Activated CD8-positive, alpha-beta memory T cell treated with anti-CD3 and anti-CD28 coated beads, Interleukin-2, amount 10 ng/mL, durations not matched to agents 7 days and 5 days (primary cell): ENCODE measurements around the gene TMEM53. TPM values are rescaled to one million over a fixed set of nuclear protein-coding genes. Genes with fewer than 3 reads are reported as not detected.

Source experiments
- ATAC-seq: fragments of 150-1000 bp; cut with Tn5 transposase; one replicate; pipeline ENCODE4 v1.10.0; 2021; ENCODE audit warnings: moderate library complexity
- CTCF ChIA-PET: fragments of 350-600 bp; sonication (Branson Sonifier 250); formaldehyde crosslinking; loops from one replicate; lab custom pipeline; 2021; ENCODE audit warnings: antibody characterized with exemption; lab: Charles Lee
- DNase-seq: peaks from one replicate; pipeline ENCODE4 v3.0.0-alpha.2; 2020
- H3K27ac Mint-ChIP-seq: one replicate; pipeline ENCODE4 v1.8.0; 2021; ENCODE audit warnings: mild to moderate bottlenecking, mixed read lengths
- H3K27me3 Mint-ChIP-seq: one replicate; pipeline ENCODE4 v1.8.0; 2021; ENCODE audit warnings: mixed read lengths
- H3K36me3 Mint-ChIP-seq: one replicate; pipeline ENCODE4 v1.8.0; 2021; ENCODE audit warnings: mild to moderate bottlenecking, mixed read lengths
- H3K4me1 Mint-ChIP-seq: one replicate; pipeline ENCODE4 v1.8.0; 2021; ENCODE audit warnings: mixed read lengths
- H3K4me3 Mint-ChIP-seq: one replicate; pipeline ENCODE4 v1.8.0; 2021; ENCODE audit warnings: mild to moderate bottlenecking, moderate library complexity, mixed read lengths
- H3K9me3 Mint-ChIP-seq: one replicate; pipeline ENCODE4 v1.8.0; 2022; ENCODE audit warnings: low read depth, mixed read lengths
- total RNA-seq, 2 experiments: library from RNA; stranded (reverse); gene quantifications; one replicate each; pipeline ENCODE4 v1.2.3, GENCODE V29; 2021

The TMEM53 gene
- total RNA-seq, 2 experiments from 2014 or later = 3.6 to 3.7 TPM

DNA sequence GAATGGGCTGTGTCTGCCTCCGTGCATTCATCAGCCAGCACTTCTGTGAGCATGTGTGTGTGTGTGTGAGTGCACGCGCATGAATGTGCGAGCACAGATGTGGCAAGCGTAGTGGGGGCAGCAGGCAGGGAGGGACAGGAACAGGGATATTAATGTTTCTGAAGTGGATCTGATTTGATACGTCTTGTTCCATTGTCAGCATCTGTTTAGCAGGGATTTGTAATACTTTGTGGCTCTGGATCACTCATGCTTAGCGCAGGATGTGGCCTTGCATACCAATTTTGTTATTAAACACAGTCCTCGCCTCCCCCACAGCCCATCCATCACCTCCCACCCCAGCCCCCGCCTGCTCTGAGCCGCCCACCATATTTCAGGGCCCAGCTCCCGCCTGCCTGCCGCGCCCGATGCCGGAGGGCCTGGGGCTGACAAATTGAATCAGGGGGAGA, 52.4 kb downstream of the TMEM53 start:
- H3K27me3 Mint-ChIP-seq = no peaks in the 10 kb centered on the region
- CTCF ChIA-PET = no interaction called here
- no peaks in the 10 kb centered on the region for H3K9me3 Mint-ChIP-seq
- DNase-seq (no peak), ATAC-seq (no peak)
- H3K4me1 Mint-ChIP-seq = no peaks in the 10 kb centered on the region
- no peak overlapping the region for H3K4me3 Mint-ChIP-seq
- no peaks in the 10 kb centered on the region for H3K36me3 Mint-ChIP-seq
- H3K27ac Mint-ChIP-seq = no peak overlapping the region

DNA sequence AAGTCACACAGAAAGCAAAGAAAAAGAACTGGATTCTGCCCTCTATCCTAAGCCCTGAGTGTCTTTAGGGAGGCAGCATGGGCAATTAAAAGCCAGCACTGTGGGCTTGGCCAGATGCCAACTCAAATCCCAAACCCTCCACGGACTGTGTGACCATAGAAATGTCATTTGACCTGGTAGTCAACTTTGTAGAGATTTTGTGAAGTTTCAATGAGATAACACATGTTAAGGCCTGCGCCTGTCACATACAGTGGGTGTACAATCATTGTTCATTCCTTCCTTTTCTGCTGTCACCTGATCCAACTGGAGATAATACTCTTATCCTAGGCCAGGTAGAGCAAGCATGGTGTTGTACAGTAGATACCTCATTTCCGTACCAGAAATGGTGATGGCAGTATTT, 54.2 kb downstream of the TMEM53 start:
- Mint-ChIP-seq H3K27me3 (no peaks in the 10 kb centered on the region), H3K4me1 (no peaks in the 10 kb centered on the region), H3K27ac (no peak overlapping the region), H3K36me3 (no peaks in the 10 kb centered on the region), H3K4me3 (no peak overlapping the region), H3K9me3 (no peaks in the 10 kb centered on the region)
- ATAC-seq = no peak
- no peak for DNase-seq
- CTCF ChIA-PET = no interaction called here

DNA sequence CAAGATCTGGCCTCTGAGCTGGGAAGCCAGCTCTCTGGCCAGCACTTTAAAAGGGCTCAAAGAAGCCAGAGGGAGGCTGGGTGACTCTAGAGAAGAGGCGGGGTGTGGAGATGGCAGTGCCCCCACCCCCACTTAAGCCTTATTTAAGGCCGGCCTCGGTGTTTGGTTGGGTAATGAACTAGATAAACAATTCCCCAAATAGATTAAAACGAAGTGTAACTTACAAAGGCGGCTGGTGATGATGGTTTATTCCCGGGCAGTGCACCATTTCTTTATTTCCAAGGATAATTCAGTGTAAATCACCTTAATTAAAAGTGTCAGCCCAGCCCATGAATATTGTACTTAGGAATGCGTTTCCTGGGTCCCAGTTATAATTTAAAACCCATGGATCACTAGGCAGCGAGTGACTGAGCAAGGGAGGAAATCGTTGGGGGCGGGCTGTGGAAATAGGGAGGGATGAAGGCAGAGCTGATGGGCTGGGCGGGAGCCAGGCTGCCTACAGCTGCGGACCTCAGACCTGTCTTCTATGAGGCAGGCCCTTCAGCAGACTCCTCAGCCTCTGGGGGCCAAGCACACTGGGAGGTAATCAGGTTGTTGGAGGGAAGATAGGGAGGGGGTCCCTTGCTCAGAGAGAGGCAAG, 54.9 kb downstream of the TMEM53 start:
- no peak overlapping the region for H3K27ac Mint-ChIP-seq
- H3K36me3 Mint-ChIP-seq = no peaks in the 10 kb centered on the region
- no peaks in the 10 kb centered on the region for H3K4me1 Mint-ChIP-seq
- no peaks in the 10 kb centered on the region for H3K27me3 Mint-ChIP-seq
- DNase-seq (no peak), ATAC-seq (no peak)
- CTCF ChIA-PET = no interaction called here
- no peaks in the 10 kb centered on the region for H3K9me3 Mint-ChIP-seq
- no peak overlapping the region for H3K4me3 Mint-ChIP-seq

DNA sequence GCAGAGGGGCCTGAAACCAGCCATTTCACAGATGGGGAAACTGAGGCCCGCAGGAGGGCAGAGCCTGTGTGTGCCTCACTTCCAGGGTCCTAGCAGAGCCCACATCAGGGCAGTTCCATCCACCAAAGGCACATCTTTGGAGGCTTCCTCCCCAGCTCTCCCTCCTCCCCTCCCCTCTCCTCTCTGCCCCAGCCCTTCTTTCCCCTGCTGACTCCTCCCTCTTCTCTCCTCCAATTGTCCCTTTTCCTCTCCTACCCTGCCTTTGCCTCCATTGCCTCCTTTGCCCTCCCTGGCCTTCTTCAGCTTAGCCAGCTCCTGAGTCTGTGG, 56.6 kb downstream of the TMEM53 start:
- Mint-ChIP-seq H3K4me1 (no peaks in the 10 kb centered on the region), H3K9me3 (no peaks in the 10 kb centered on the region), H3K36me3 (no peaks in the 10 kb centered on the region), H3K4me3 (no peak overlapping the region), H3K27me3 (no peaks in the 10 kb centered on the region), H3K27ac (no peak overlapping the region)
- DNase-seq (no peak), ATAC-seq (no peak)
- CTCF ChIA-PET = no interaction called here

DNA sequence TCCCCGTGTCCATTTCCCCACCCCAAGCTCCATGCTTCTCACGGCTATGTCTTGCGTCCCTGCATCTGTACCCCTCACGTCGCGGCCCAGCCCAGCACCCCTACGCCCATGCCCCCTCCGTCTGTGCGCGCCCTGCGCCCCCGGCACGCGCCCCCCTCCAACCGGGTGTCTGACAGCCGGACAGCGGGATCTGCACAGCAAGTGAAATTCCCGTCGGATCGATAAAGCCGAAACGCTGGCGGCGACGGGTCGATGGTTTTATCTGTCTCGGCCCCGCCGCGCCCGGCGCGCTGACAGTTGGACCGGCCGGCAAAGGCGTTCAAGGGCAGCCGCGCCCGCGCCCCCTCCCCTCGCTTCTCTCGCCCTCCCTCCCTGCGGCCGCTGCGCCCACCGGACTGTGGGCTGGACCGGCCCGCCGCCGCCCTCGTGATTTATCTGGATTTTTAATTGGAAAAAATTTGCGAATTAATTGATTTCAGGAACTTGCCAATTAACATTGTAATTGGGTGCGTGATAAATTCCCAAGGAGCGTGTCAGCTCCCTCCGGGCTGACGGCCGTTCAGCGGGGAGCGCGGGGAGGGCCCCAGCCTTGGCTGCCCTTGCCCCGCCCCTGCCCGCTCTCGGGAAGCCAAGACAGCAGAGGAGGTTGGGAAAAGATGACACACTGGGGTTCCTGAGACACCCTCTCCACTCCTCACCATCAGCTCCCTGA, 57.1 kb downstream of the TMEM53 start:
- DNase-seq (no peak), ATAC-seq (no peak)
- CTCF ChIA-PET = no interaction called here
- no peaks in the 10 kb centered on the region for H3K27me3 Mint-ChIP-seq
- no peaks in the 10 kb centered on the region for H3K36me3 Mint-ChIP-seq
- H3K27ac Mint-ChIP-seq = no peak overlapping the region
- H3K4me3 Mint-ChIP-seq = no peak overlapping the region
- H3K9me3 Mint-ChIP-seq = no peaks in the 10 kb centered on the region
- H3K4me1 Mint-ChIP-seq = no peaks in the 10 kb centered on the region

DNA sequence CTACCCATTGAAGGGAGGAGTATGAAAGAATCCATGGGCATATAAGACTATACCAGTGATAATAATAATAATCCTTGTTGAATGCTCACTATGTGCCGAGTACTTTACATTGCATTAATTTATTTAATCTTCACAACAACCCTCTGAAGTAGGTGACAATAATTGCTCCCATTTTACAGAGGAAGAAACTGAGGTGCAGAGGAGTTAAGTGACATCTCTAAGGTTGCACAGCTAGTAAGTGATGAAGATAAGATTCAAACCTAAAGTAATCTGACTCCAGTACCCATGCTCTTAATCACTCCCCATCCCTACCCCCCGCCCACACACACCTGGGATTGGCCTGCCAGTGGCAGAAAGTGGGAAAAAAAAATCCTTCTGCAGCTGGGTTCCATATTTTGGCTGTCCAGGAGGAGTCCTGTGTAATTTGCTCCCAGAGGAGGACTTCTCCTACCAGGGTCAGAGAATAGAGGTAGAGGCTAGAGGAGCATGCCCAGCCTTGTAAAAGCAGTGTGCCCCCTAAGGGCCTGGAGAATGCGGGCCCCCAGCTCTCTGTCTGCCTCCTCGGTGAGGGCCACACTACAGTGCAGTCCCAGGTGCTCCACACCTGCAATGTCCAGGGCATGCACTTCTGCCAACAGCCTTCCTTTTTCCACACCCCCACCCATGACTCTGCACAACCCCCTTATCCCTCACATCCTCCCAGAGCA, 57.8 kb downstream of the TMEM53 start:
- Mint-ChIP-seq H3K4me3 (no peak overlapping the region), H3K9me3 (no peaks in the 10 kb centered on the region), H3K36me3 (no peaks in the 10 kb centered on the region), H3K27ac (no peak overlapping the region), H3K27me3 (peaks cover 3% of the 10 kb centered on the region), H3K4me1 (no peaks in the 10 kb centered on the region)
- ATAC-seq (no peak), DNase-seq (no peak)
- CTCF ChIA-PET = no interaction called here

DNA sequence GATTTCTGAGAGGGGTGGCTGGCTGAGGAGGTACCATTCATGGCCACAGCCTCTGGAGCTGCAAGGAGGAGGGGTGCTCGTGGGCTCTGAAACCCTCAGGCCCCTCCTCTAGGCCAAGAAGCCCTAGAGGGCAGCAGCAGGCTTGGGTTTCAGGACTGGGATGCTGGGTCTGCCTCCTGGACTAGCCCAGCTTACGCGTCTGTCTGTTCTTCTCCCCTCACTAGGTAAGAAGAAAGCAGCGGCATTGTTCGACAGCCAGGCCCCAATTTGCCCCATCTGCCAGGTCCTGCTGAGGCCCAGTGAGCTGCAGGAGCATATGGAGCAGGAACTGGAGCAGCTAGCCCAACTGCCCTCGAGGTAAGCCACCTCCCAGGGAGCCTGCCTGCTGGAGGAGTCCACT, 60.3 kb downstream of the TMEM53 start:
- no peak overlapping the region for H3K27ac Mint-ChIP-seq
- H3K4me1 Mint-ChIP-seq = no peaks in the 10 kb centered on the region
- H3K9me3 Mint-ChIP-seq = no peaks in the 10 kb centered on the region
- H3K4me3 Mint-ChIP-seq = no peak overlapping the region
- H3K36me3 Mint-ChIP-seq = no peaks in the 10 kb centered on the region
- H3K27me3 Mint-ChIP-seq = peaks cover 3% of the 10 kb centered on the region
- CTCF ChIA-PET = no interaction called here
- DNase-seq = no peak
- no peak for ATAC-seq

DNA sequence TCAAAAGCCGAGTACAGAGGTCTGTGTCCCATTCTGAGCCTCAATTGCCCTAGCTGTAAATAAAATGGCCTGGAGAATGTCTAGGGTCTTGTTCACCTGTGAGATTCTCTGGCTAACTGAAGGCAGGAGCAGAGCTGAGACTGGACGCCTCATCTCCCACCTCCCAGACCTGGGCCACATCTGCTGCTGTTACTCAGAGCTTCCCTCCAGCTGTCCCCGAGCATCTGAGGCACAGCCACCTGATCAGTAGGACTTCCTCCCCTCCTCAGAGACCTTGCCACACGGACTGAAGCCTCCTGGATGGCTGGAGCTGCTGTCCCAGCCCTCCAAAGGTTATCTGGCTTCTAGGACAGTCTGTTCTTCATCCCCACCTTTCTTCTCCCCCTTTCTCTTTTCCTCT, 62.4 kb downstream of the TMEM53 start:
- Mint-ChIP-seq H3K36me3 (no peaks in the 10 kb centered on the region), H3K4me3 (no peak overlapping the region), H3K27ac (no peak overlapping the region), H3K9me3 (no peaks in the 10 kb centered on the region), H3K27me3 (peaks cover 5% of the 10 kb centered on the region), H3K4me1 (no peaks in the 10 kb centered on the region)
- DNase-seq (no peak), ATAC-seq (no peak)
- CTCF ChIA-PET = interaction anchor here (1.3 to 5.4 kb wide), 2 partner anchors 21 to 40 kb away, joined by 4 to 42 read pairs; no protein-coding TSS in a partner anchor

DNA sequence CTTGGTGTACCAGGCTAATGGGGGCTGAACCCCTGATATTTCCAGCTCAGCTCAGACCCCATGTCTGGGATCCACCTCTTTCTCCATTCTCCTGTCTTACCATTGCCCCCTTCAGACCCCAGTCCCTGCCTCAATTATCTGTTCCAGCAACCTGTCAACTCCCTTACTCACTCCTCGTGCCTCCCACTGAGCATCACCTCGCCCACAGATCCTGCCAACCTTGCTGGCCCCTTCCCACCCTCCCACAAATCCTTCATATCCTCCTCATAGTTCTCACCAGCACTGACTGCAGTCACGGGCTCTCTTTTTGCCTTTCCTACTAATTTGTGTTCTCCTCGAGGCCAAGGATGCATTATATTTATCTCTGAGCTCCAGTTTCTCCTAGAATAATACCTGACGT, 62.9 kb downstream of the TMEM53 start:
- Mint-ChIP-seq H3K9me3 (no peaks in the 10 kb centered on the region), H3K4me1 (no peaks in the 10 kb centered on the region), H3K4me3 (no peak overlapping the region), H3K36me3 (no peaks in the 10 kb centered on the region), H3K27ac (no peak overlapping the region), H3K27me3 (peaks cover 6% of the 10 kb centered on the region)
- no peak for DNase-seq
- ATAC-seq = no peak
- CTCF ChIA-PET = interaction anchor here (1.3 to 5.4 kb wide), 2 partner anchors 22 to 41 kb away, joined by 4 to 42 read pairs; no protein-coding TSS in a partner anchor

DNA sequence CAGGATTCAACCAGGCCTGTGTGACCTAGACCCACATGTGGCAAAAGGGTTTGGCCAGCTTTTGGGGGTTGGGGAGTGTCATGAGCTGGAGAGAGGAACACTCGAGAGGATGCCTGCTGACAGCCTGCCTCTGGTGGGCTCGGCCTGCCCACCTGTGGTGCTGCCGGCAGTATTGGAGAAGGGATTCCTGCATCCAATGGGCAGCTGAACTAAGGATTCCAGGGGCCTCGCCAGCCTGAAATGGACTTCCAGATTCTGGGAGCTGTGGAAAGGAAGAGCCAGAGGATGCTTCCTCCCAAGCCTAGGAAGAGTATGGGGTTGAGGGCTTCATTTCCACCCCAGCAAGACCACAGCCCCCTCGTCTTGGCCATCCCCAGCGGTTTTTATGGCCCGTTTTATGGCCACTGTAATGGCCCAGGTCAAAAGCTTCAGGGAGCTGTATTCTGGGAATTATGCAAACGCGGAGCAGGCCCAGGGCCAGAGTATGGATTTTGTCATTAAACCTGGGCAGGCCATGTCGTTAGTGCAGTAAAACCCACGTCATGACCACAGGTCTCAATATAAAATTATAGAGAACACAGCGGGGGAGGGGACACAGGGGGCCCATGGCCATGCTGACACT, 63.6 kb downstream of the TMEM53 start:
- Mint-ChIP-seq H3K4me1 (no peaks in the 10 kb centered on the region), H3K4me3 (no peak overlapping the region), H3K9me3 (no peaks in the 10 kb centered on the region), H3K27me3 (peaks cover 6% of the 10 kb centered on the region), H3K36me3 (no peaks in the 10 kb centered on the region), H3K27ac (no peak overlapping the region)
- CTCF ChIA-PET = interaction anchor here (1.1 to 5.4 kb wide), 2 partner anchors 16 to 42 kb away, joined by 4 to 42 read pairs; no protein-coding TSS in a partner anchor
- DNase-seq (no peak), ATAC-seq (no peak)

DNA sequence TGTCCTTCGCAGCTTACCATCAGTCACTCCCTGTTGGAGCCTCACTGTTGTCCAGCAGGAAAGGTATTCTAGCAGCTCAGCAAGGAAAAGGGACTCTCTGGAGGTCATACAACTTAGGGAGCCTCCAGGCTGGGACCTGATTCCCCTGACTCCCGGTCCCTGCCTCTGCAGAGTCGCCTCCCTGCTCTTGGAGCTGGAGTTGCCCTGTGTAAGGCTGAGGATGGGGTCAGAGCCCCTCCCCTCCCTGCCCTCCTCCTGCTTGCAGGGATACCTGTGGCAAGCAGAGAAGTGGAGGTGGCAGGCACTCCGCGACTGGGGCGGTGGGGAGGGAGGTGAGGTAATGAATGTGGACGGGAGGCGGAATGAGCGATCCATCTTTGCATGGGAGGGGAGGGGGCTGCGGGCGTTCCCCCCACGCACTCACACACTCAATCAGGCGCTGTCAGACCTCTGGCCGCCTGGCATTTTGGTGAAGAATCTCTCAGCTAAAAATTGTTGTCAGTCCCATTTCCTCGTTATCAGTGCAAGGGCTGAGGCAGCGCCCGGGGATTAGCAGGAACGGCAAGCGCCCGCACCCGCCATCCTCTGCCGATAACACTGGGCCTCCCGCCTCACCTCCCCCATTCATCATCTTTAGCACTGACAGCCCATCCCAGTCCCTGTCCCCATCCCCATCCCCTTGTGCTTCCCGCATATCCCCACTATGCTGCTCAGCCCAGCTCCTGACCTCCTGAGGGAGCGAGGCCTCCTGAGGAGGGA, 64.3 kb downstream of the TMEM53 start:
- Mint-ChIP-seq H3K27ac (no peak overlapping the region), H3K4me3 (no peak overlapping the region), H3K36me3 (no peaks in the 10 kb centered on the region), H3K4me1 (no peaks in the 10 kb centered on the region), H3K27me3 (peaks cover 6% of the 10 kb centered on the region), H3K9me3 (no peaks in the 10 kb centered on the region)
- DNase-seq (no peak), ATAC-seq (no peak)
- CTCF ChIA-PET = interaction anchor here (1.1 to 5.4 kb wide), 4 partner anchors 15 to 45 kb away, joined by 3 to 42 read pairs (median 8); no protein-coding TSS in a partner anchor

DNA sequence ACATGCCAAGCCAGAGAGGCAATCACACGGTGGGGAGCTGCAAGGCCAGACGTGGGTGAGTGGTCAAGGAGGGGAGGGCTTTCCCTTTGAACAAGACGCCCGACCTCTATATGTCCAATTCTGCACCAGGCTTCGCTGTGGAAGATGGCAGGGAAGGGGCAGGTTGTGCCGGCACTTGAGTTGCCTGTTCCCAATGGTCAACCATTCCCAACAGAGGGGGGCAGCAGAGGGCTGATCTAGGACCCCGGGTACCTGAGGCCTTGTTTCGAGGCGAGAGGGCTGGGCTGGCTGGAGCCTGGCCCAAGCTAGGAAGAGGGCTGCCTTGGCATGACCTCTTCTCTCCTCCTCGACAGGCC, 64.9 kb downstream of the TMEM53 start:
- no peaks in the 10 kb centered on the region for H3K9me3 Mint-ChIP-seq
- H3K4me3 Mint-ChIP-seq = no peak overlapping the region
- peaks cover 6% of the 10 kb centered on the region for H3K27me3 Mint-ChIP-seq
- no peaks in the 10 kb centered on the region for H3K36me3 Mint-ChIP-seq
- CTCF ChIA-PET = interaction anchor here (1.0 to 5.4 kb wide), 6 partner anchors 15 to 46 kb away, joined by 3 to 42 read pairs (median 4); no protein-coding TSS in a partner anchor
- no peak overlapping the region for H3K27ac Mint-ChIP-seq
- ATAC-seq (no peak), DNase-seq (peak; percentile 46)
- no peaks in the 10 kb centered on the region for H3K4me1 Mint-ChIP-seq

DNA sequence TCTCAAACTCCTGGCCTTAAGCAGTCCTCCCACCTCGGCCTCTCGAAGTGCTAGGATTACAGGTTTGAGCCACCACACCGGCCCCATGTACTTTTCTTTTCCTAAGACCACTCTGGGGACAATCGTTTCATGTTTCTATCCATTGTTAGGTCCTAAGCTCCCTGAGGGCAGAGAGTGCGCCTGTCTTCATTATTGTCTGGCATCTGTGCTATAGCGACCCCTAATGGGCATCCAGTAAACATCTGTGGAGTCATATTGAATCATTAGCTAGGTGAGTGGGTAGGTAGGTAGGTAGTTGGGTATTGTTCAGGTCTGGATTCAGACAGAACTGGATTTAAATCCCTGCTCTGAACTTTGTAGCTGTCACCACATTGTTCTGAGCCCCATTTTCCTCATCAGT, 66.1 kb downstream of the TMEM53 start:
- no peaks in the 10 kb centered on the region for H3K9me3 Mint-ChIP-seq
- H3K27me3 Mint-ChIP-seq = peaks cover 9% of the 10 kb centered on the region
- ATAC-seq = no peak
- no peaks in the 10 kb centered on the region for H3K4me1 Mint-ChIP-seq
- no peak overlapping the region for H3K4me3 Mint-ChIP-seq
- no peak overlapping the region for H3K27ac Mint-ChIP-seq
- DNase-seq = no peak
- CTCF ChIA-PET = interaction anchor here (1.3 to 5.4 kb wide), 4 partner anchors 24 to 391 kb away, joined by 5 to 42 read pairs (median 8); no protein-coding TSS in a partner anchor
- no peaks in the 10 kb centered on the region for H3K36me3 Mint-ChIP-seq
